Suprapubic skin (tissue), 3 donors: ENCODE measurements around the gene POLD1.

ENCODE experiments used
- EP300 ChIP-seq: sonication (generic); formaldehyde crosslinking; IDR thresholded peaks from one replicate; pipeline ENCODE4 v1.6.1; 2017; ENCODE audit warnings: antibody characterized with exemption
- POLR2A ChIP-seq, 2 donors: fragments of 450-650 bp; IDR thresholded peaks; one replicate each; pipeline ENCODE4 v1.6.1; 2017; ENCODE audit warnings: antibody characterized with exemption in 2 of 2, mild to moderate bottlenecking in 2 of 2, moderate library complexity in 2 of 2
- TF ChIP-seq, protein P1 (sequence below), 2 donors: fragments of 200-600 bp in 1 of 2; fragments of 450-650 bp in 1 of 2; sonication (generic) in 1 of 2; IDR thresholded peaks; one replicate each; pipeline ENCODE4 v1.5.1; 2016 to 2019; ENCODE audit warnings: antibody characterized with exemption in 2 of 2, mild to moderate bottlenecking in 1 of 2, moderate library complexity in 1 of 2

DNA sequence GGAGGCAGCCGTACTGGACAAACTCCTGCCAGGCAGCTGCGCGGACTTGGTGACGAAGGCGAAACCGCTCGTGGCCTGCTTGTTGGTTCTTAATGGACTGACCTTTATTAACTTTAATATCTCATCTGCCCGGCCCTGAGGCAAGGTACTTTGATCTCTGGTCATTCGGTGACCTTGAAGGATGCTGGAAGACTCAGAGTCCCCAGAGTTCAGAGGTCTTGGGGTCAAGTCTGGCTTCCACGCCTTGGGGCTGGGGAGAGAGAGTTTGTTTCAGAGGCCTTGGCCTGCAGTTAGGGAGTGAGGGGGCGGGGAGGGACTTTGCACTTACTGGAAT, 82.5 kb downstream of the POLD1 start:
- TF ChIP-seq, protein P1, sequence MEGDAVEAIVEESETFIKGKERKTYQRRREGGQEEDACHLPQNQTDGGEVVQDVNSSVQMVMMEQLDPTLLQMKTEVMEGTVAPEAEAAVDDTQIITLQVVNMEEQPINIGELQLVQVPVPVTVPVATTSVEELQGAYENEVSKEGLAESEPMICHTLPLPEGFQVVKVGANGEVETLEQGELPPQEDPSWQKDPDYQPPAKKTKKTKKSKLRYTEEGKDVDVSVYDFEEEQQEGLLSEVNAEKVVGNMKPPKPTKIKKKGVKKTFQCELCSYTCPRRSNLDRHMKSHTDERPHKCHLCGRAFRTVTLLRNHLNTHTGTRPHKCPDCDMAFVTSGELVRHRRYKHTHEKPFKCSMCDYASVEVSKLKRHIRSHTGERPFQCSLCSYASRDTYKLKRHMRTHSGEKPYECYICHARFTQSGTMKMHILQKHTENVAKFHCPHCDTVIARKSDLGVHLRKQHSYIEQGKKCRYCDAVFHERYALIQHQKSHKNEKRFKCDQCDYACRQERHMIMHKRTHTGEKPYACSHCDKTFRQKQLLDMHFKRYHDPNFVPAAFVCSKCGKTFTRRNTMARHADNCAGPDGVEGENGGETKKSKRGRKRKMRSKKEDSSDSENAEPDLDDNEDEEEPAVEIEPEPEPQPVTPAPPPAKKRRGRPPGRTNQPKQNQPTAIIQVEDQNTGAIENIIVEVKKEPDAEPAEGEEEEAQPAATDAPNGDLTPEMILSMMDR (IDR thresholded peaks at IDR 0.05): no peak
- TF ChIP-seq EP300 (no peak), POLR2A (IDR thresholded peaks at IDR 0.05) (no peak)
